Stomach (tissue), 4 donors: ENCODE results near the gene DLG2.

Experiments
- CTCF ChIP-seq, 7 experiments: fragments of 450-650 bp in 4 of 7; fragments of 200-600 bp in 3 of 7; sonication (generic) in 3 of 7; IDR thresholded peaks; one replicate each; pipeline ENCODE4 v1.5.1; 2016 to 2019; ENCODE audit warnings: antibody characterized with exemption in 7 of 7, control low read depth in 2 of 7, mild to moderate bottlenecking in 1 of 7
- EP300 ChIP-seq: sonication (generic); formaldehyde crosslinking; IDR thresholded peaks from one replicate; pipeline ENCODE4 v1.6.1; 2017; ENCODE audit warnings: antibody characterized with exemption
- POLR2A ChIP-seq, 4 donors: fragments of 450-650 bp; IDR thresholded peaks; one replicate each; pipeline ENCODE4 v1.6.1; 2016; ENCODE audit warnings: antibody characterized with exemption in 4 of 4, control low read depth in 2 of 4, mild to moderate bottlenecking in 1 of 4, moderate library complexity in 1 of 4
- POLR2AphosphoS5 ChIP-seq, 3 donors: sonication (generic); formaldehyde crosslinking; IDR thresholded peaks; one replicate each; pipeline ENCODE4 v1.6.1; 2016; ENCODE audit warnings: antibody characterized with exemption in 3 of 3

- TF ChIP-seq CTCF (IDR thresholded peaks at IDR 0.05) (no peak), EP300 (no peak), POLR2A (IDR thresholded peaks at IDR 0.05) (no peak), POLR2AphosphoS5 (IDR thresholded peaks at IDR 0.05) (no peak)
Observed at GRCh38 chr11:85551881-85552280, 75.3 kb downstream of the DLG2 start.
